Measurements from ENCODE around the gene ALK.

DNA sequence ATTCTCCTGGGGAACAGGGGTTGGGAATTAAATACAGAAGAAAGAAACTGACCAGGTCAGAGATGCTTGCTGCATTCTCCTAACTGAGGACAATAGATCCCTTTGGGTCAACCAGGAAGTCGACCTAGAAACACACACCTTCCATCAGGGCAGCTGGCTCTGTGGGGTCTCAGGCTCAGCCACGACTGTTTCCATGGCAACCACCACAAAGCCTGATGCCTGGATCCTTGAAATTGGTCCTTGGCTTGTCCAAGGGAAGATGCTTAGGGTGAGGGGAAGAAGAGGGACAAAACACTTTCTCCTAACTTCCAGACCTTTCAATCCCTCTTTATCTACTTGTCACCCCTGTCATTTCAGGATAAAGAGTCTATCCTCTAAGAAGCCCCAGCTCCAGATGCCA, 194.4 kb downstream of the ALK start:
- TF ChIP-seq POLR2A (IDR thresholded peaks at IDR 0.05), result no peak
- TF ChIP-seq, protein P1, sequence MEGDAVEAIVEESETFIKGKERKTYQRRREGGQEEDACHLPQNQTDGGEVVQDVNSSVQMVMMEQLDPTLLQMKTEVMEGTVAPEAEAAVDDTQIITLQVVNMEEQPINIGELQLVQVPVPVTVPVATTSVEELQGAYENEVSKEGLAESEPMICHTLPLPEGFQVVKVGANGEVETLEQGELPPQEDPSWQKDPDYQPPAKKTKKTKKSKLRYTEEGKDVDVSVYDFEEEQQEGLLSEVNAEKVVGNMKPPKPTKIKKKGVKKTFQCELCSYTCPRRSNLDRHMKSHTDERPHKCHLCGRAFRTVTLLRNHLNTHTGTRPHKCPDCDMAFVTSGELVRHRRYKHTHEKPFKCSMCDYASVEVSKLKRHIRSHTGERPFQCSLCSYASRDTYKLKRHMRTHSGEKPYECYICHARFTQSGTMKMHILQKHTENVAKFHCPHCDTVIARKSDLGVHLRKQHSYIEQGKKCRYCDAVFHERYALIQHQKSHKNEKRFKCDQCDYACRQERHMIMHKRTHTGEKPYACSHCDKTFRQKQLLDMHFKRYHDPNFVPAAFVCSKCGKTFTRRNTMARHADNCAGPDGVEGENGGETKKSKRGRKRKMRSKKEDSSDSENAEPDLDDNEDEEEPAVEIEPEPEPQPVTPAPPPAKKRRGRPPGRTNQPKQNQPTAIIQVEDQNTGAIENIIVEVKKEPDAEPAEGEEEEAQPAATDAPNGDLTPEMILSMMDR (IDR thresholded peaks at IDR 0.05), result no peak
